Panc1 (cell line): ENCODE results near the gene NXPH2. TPM values are rescaled to one million over a fixed set of nuclear protein-coding genes. Genes with fewer than 3 reads are reported as not detected.

Experiments used
- ATAC-seq: fragments of 200-7000 bp; cut with Tn5 transposase; 2 replicates; pipeline ENCODE4 v1.9.1; 2020; ENCODE audit warnings: mild to moderate bottlenecking, moderate library complexity
- BruUV-seq: library from RNA; stranded (reverse); fragments of 400-500 nt; replicated peaks from 2 replicates; lab custom pipeline; 2021; lab: Mats Ljungman, UMichigan
- CTCF ChIA-PET: fragments of 300-600 bp; sonication (Branson Sonifier 250); formaldehyde crosslinking; loops from one replicate; lab custom pipeline; 2022; ENCODE audit warnings: antibody characterized with exemption; lab: Charles Lee
- POLR2A ChIA-PET: fragments of 300-600 bp; sonication (Branson Sonifier 250); formaldehyde crosslinking; loops from one replicate; lab custom pipeline; 2022; ENCODE audit warnings: antibody characterized with exemption; lab: Charles Lee
- DNase-seq: peaks from one replicate; pipeline ENCODE4 v3.0.0-alpha.2; 2010; ENCODE audit warnings: low read depth, low spot score
- H3K27ac ChIP-seq: 2 replicates; pipeline ENCODE4 v1.5.1; 2011; ENCODE audit warnings: mild to moderate bottlenecking, low read length, inconsistent platforms
- H3K27me3 ChIP-seq: fragments of 200-500 bp; sonication (Bioruptor generic); 2 replicates; pipeline ENCODE4 v1.6.0; 2014; ENCODE audit warnings: low read length, inconsistent platforms; ENCODE audit not compliant: control insufficient read depth, insufficient read depth
- H3K36me3 ChIP-seq: fragments of 200-500 bp; sonication (Bioruptor generic); 2 replicates; pipeline ENCODE4 v1.5.1; 2014; ENCODE audit warnings: inconsistent platforms, mild to moderate bottlenecking, low read length, moderate library complexity; ENCODE audit not compliant: control insufficient read depth, insufficient read depth
- H3K4me1 ChIP-seq: 2 replicates; pipeline ENCODE4 v1.5.1; 2011; ENCODE audit warnings: inconsistent platforms, mild to moderate bottlenecking, low read length, moderate library complexity; ENCODE audit not compliant: control insufficient read depth, insufficient read depth
- H3K4me3 ChIP-seq, 2 experiments: 2 replicates each; pipeline ENCODE4 v1.5.1; 2011 to 2012; ENCODE audit warnings: low read depth in 2 of 2, low read length in 2 of 2, mild to moderate bottlenecking in 2 of 2, inconsistent platforms in 1 of 2, moderate library complexity in 1 of 2
- H3K9me3 ChIP-seq: fragments of 200-500 bp; sonication (Bioruptor generic); 2 replicates; pipeline ENCODE4 v1.5.1; 2014; ENCODE audit warnings: low read depth, mild to moderate bottlenecking, inconsistent platforms, low read length, moderate library complexity; ENCODE audit not compliant: control insufficient read depth, insufficient read depth
- CTCF ChIP-seq: fragments of 450-650 bp; IDR thresholded peaks from 2 replicates; pipeline ENCODE4 v1.5.1; 2017; ENCODE audit warnings: mild to moderate bottlenecking
- POLR2AphosphoS5 ChIP-seq: IDR thresholded peaks from 2 replicates; pipeline ENCODE4 v1.6.1; 2012; ENCODE audit warnings: mild to moderate bottlenecking, low read depth, low read length, moderate library complexity
- REST ChIP-seq, 2 experiments: IDR thresholded peaks; 2 replicates each; pipeline ENCODE4 v1.6.1; 2011 to 2012; ENCODE audit warnings: low read depth in 2 of 2, control low read depth in 1 of 2, low read length in 1 of 2, mild to moderate bottlenecking in 1 of 2, moderate library complexity in 1 of 2; ENCODE audit not compliant: insufficient read depth in 1 of 2
- SIN3A ChIP-seq: IDR thresholded peaks from 2 replicates; pipeline ENCODE4 v1.6.1; 2012; ENCODE audit warnings: low read depth, mild to moderate bottlenecking, low read length, moderate library complexity, borderline replicate concordance; ENCODE audit not compliant: insufficient read depth
- TCF7L2 ChIP-seq: IDR thresholded peaks from 2 replicates; pipeline ENCODE4 v1.6.1; 2011; ENCODE audit warnings: mild to moderate bottlenecking, low read depth, low read length, inconsistent platforms
- in situ Hi-C: cut with HindIII; loops from 2 replicates; pipeline ENCODE4 v1.10.0; 2016; ENCODE audit warnings: low sequenced_read_pairs, low pct_unique_long_range_greater_than_20kb
- intact Hi-C: fragments of 100-400 bp; cut with micrococcal nuclease; formaldehyde crosslinking; loops from one replicate; pipeline ENCODE4 v1.10.0; 2022; ENCODE audit not compliant: unreplicated experiment
- total RNA-seq: library from RNA; stranded (reverse); gene quantifications from one replicate; pipeline ENCODE4 v1.2.1, GENCODE V29; 2021; ENCODE audit not compliant: unreplicated experiment

Gene NXPH2
- total RNA-seq, 1 experiment from 2014 or later, result 5.4 TPM

- ChIA-PET POLR2A (no interaction called here), CTCF (no interaction called here)
- ATAC-seq, result no peak
Measured at GRCh38 chr2:138637686-138638085, 142.5 kb downstream of the NXPH2 start.

DNA sequence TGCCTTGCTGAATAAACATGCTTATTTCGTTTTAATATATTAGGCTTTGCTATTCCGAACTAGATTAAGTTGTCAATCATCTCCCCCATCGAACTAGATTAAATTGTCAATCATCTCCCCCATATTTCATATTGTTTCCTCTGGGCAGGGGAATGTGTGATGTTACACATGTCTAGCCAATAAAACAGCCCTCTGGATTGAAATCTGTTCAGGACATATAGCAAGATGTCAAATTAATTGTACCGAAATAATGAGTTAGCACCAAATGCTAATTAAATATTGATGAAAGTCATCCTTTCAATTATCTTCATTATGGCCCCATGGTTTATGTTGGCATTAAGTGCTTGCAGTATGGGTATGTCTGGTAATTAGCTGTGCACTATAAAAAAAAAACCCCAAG, 143.1 kb downstream of the NXPH2 start:
- H3K27ac ChIP-seq, result no peak overlapping the region
- POLR2A ChIA-PET, result no interaction called here
- ATAC-seq, result no peak
- no peak overlapping the region for H3K4me3 ChIP-seq
- no peaks in the 10 kb centered on the region; the same call in 1 of the 2 replicates for H3K27me3 ChIP-seq
- in situ Hi-C loops, result no loop called here
- TF ChIP-seq TCF7L2, result no peak
- TF ChIP-seq REST (IDR thresholded peaks at IDR 0.05; ENCODE audit: insufficient read depth in 1 of 2, low read depth in 2 of 2, low read length in 1 of 2), result no peak
- TF ChIP-seq CTCF, result no peak
- no peak for TF ChIP-seq POLR2AphosphoS5
- TF ChIP-seq SIN3A, result no peak
- intact Hi-C loops, result no loop called here
- CTCF ChIA-PET, result no interaction called here
- H3K36me3 ChIP-seq, result no peaks in the 10 kb centered on the region
- no peak for DNase-seq
- BruUV-seq, result no TSS peak
- no peaks in the 10 kb centered on the region for H3K9me3 ChIP-seq
- no peaks in the 10 kb centered on the region; the same call in 1 of the 2 replicates for H3K4me1 ChIP-seq

More at GRCh38 chr2:138637686-138638085, 142.5 kb downstream of the NXPH2 start:
- Histone ChIP-seq H3K36me3 (no peaks in the 10 kb centered on the region), H3K27ac (no peak overlapping the region), H3K4me1 (no peaks in the 10 kb centered on the region), H3K27me3 (no peaks in the 10 kb centered on the region; the same call in 1 of the 2 replicates), H3K4me3 (no peak overlapping the region), H3K9me3 (no peaks in the 10 kb centered on the region)
- intact Hi-C loops (no loop called here), in situ Hi-C loops (no loop called here)
- no peak for DNase-seq
- BruUV-seq, result no TSS peak
- TF ChIP-seq POLR2AphosphoS5 (no peak), REST (IDR thresholded peaks at IDR 0.05; ENCODE audit: insufficient read depth in 1 of 2, low read depth in 2 of 2, low read length in 1 of 2) (no peak), CTCF (no peak), TCF7L2 (no peak), SIN3A (no peak)
